ENCODE data around the gene FREY1.

The FREY1 gene

GRCh38 chr11:45934580-45935318, 27.7 kb upstream of the FREY1 start:
- Histone ChIP-seq H3K9ac (ENCODE audit: low read depth, low read length) (no peak overlapping the region), H3K4me3 (ENCODE audit: low read depth, low read length) (no peak overlapping the region), H3K36me3 (ENCODE audit: control insufficient read depth, insufficient read depth, low read length) (peaks cover 24% of the 10 kb centered on the region), H3K4me1 (ENCODE audit: control insufficient read depth, insufficient read depth, low read length) (peaks cover 2% of the 10 kb centered on the region), H3K9me3 (ENCODE audit: control insufficient read depth, insufficient read depth, low read length) (no peaks in the 10 kb centered on the region), H3K27me3 (ENCODE audit: control insufficient read depth, insufficient read depth, low read length) (no peaks in the 10 kb centered on the region)

DNA sequence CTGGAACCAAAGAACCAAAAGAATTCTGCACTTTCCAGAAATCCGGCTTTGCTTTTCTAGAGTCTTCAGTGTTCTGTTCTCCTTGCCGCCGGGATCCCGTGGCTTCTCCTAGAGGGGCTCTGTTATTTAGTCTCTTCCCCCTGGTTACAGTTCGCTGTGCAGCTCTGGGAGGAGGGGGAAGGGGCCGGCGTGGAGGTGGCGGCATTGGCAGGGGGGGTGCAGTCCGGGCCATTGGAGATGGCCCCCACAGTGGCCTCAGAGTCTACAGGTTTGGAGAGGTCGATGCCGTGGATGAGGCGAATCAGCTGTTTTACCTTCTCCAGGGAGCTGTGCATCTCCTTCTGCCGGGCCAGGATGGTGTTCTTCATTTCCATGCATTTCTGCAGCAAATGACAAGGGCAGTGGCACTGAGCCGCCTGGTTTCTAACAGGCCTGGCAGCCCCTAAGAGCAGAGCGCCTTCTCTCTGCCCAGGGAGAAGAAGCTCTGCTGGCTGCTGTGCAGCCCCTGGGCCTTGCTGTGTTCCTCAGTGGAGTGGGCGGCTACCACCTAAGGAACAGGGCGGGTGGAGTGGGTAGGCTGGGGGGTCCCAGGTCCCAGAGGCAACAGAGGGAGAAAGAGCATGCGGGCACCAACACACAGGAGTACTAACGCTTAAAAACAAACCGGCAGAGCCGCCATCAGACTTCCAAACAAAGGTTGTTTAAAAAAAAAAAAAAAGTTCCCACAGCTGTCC, 26.9 kb upstream of the FREY1 start:
- Histone ChIP-seq H3K4me3 (ENCODE audit: low read depth, low read length) (no peak overlapping the region), H3K36me3 (ENCODE audit: control insufficient read depth, insufficient read depth, low read length) (peaks cover 24% of the 10 kb centered on the region), H3K4me1 (ENCODE audit: control insufficient read depth, insufficient read depth, low read length) (peaks cover 2% of the 10 kb centered on the region), H3K9ac (ENCODE audit: low read depth, low read length) (no peak overlapping the region), H3K9me3 (ENCODE audit: control insufficient read depth, insufficient read depth, low read length) (no peaks in the 10 kb centered on the region), H3K27me3 (ENCODE audit: control insufficient read depth, insufficient read depth, low read length) (no peaks in the 10 kb centered on the region)

- Histone ChIP-seq H3K9ac (ENCODE audit: low read depth, low read length) (no peak overlapping the region), H3K4me1 (ENCODE audit: control insufficient read depth, insufficient read depth, low read length) (no peaks in the 10 kb centered on the region), H3K36me3 (ENCODE audit: control insufficient read depth, insufficient read depth, low read length) (peaks cover 30% of the 10 kb centered on the region), H3K4me3 (ENCODE audit: low read depth, low read length) (no peak overlapping the region), H3K9me3 (ENCODE audit: control insufficient read depth, insufficient read depth, low read length) (no peaks in the 10 kb centered on the region), H3K27me3 (ENCODE audit: control insufficient read depth, insufficient read depth, low read length) (no peaks in the 10 kb centered on the region)
Observed at GRCh38 chr11:45933131-45933831, 26.2 kb upstream of the FREY1 start.

- Histone ChIP-seq H3K4me1 (ENCODE audit: control insufficient read depth, insufficient read depth, low read length) (no peaks in the 10 kb centered on the region), H3K4me3 (ENCODE audit: low read depth, low read length) (no peak overlapping the region), H3K27me3 (ENCODE audit: control insufficient read depth, insufficient read depth, low read length) (no peaks in the 10 kb centered on the region), H3K9me3 (ENCODE audit: control insufficient read depth, insufficient read depth, low read length) (no peaks in the 10 kb centered on the region), H3K36me3 (ENCODE audit: control insufficient read depth, insufficient read depth, low read length) (peaks cover 40% of the 10 kb centered on the region), H3K9ac (ENCODE audit: low read depth, low read length) (no peak overlapping the region)
Observed at GRCh38 chr11:45932217-45932616, 25.1 kb upstream of the FREY1 start.

- Histone ChIP-seq H3K27me3 (ENCODE audit: control insufficient read depth, insufficient read depth, low read length) (no peaks in the 10 kb centered on the region), H3K4me1 (ENCODE audit: control insufficient read depth, insufficient read depth, low read length) (no peaks in the 10 kb centered on the region), H3K36me3 (ENCODE audit: control insufficient read depth, insufficient read depth, low read length) (peaks cover 42% of the 10 kb centered on the region), H3K9me3 (ENCODE audit: control insufficient read depth, insufficient read depth, low read length) (no peaks in the 10 kb centered on the region), H3K9ac (ENCODE audit: low read depth, low read length) (no peak overlapping the region), H3K4me3 (ENCODE audit: low read depth, low read length) (no peak overlapping the region)
Observed at GRCh38 chr11:45931739-45932138, 24.7 kb upstream of the FREY1 start.

- Histone ChIP-seq H3K36me3 (ENCODE audit: control insufficient read depth, insufficient read depth, low read length) (peaks cover 47% of the 10 kb centered on the region), H3K27me3 (ENCODE audit: control insufficient read depth, insufficient read depth, low read length) (no peaks in the 10 kb centered on the region), H3K9me3 (ENCODE audit: control insufficient read depth, insufficient read depth, low read length) (no peaks in the 10 kb centered on the region), H3K4me3 (ENCODE audit: low read depth, low read length) (no peak overlapping the region), H3K4me1 (ENCODE audit: control insufficient read depth, insufficient read depth, low read length) (no peaks in the 10 kb centered on the region), H3K9ac (ENCODE audit: low read depth, low read length) (no peak overlapping the region)
Observed at GRCh38 chr11:45930951-45931570, 24.0 kb upstream of the FREY1 start.

GRCh38 chr11:45930031-45930794, 23.1 kb upstream of the FREY1 start:
- no peak overlapping the region for H3K4me3 ChIP-seq (ENCODE audit: low read depth, low read length)
- H3K36me3 ChIP-seq (ENCODE audit: control insufficient read depth, insufficient read depth, low read length) = peaks cover 48% of the 10 kb centered on the region
- H3K9ac ChIP-seq (ENCODE audit: low read depth, low read length) = peak overlapping the region; percentile 47
- no peaks in the 10 kb centered on the region for H3K27me3 ChIP-seq (ENCODE audit: control insufficient read depth, insufficient read depth, low read length)
- H3K4me1 ChIP-seq (ENCODE audit: control insufficient read depth, insufficient read depth, low read length) = no peaks in the 10 kb centered on the region
- no peaks in the 10 kb centered on the region for H3K9me3 ChIP-seq (ENCODE audit: control insufficient read depth, insufficient read depth, low read length)

GRCh38 chr11:45929486-45930030, 22.5 kb upstream of the FREY1 start:
- Histone ChIP-seq H3K9ac (ENCODE audit: low read depth, low read length) (peak overlapping the region; percentile 47), H3K36me3 (ENCODE audit: control insufficient read depth, insufficient read depth, low read length) (peaks cover 47% of the 10 kb centered on the region), H3K9me3 (ENCODE audit: control insufficient read depth, insufficient read depth, low read length) (no peaks in the 10 kb centered on the region), H3K27me3 (ENCODE audit: control insufficient read depth, insufficient read depth, low read length) (no peaks in the 10 kb centered on the region), H3K4me3 (ENCODE audit: low read depth, low read length) (no peak overlapping the region), H3K4me1 (ENCODE audit: control insufficient read depth, insufficient read depth, low read length) (no peaks in the 10 kb centered on the region)

GRCh38 chr11:45928535-45929215, 21.6 kb upstream of the FREY1 start:
- H3K9me3 ChIP-seq (ENCODE audit: control insufficient read depth, insufficient read depth, low read length) = no peaks in the 10 kb centered on the region
- peaks cover 51% of the 10 kb centered on the region for H3K36me3 ChIP-seq (ENCODE audit: control insufficient read depth, insufficient read depth, low read length)
- no peaks in the 10 kb centered on the region for H3K27me3 ChIP-seq (ENCODE audit: control insufficient read depth, insufficient read depth, low read length)
- no peak overlapping the region for H3K9ac ChIP-seq (ENCODE audit: low read depth, low read length)
- no peak overlapping the region for H3K4me3 ChIP-seq (ENCODE audit: low read depth, low read length)
- H3K4me1 ChIP-seq (ENCODE audit: control insufficient read depth, insufficient read depth, low read length) = no peaks in the 10 kb centered on the region

- Histone ChIP-seq H3K36me3 (ENCODE audit: control insufficient read depth, insufficient read depth, low read length) (peaks cover 45% of the 10 kb centered on the region), H3K27me3 (ENCODE audit: control insufficient read depth, insufficient read depth, low read length) (no peaks in the 10 kb centered on the region), H3K4me1 (ENCODE audit: control insufficient read depth, insufficient read depth, low read length) (no peaks in the 10 kb centered on the region), H3K9me3 (ENCODE audit: control insufficient read depth, insufficient read depth, low read length) (no peaks in the 10 kb centered on the region), H3K4me3 (ENCODE audit: low read depth, low read length) (no peak overlapping the region), H3K9ac (ENCODE audit: low read depth, low read length) (no peak overlapping the region)
Observed at GRCh38 chr11:45927684-45928413, 20.8 kb upstream of the FREY1 start.

All from iPS-15b (cell line).